HG02571 (cell line): Measurements from ENCODE around the gene TF.

ENCODE experiments used
- ATAC-seq: cut with Tn5 transposase; IDR thresholded peaks from one replicate; pipeline ENCODE4 v1.9.1; 2021; ENCODE audit warnings: mild to moderate bottlenecking, moderate library complexity; ENCODE audit not compliant: unreplicated experiment

The TF gene

DNA sequence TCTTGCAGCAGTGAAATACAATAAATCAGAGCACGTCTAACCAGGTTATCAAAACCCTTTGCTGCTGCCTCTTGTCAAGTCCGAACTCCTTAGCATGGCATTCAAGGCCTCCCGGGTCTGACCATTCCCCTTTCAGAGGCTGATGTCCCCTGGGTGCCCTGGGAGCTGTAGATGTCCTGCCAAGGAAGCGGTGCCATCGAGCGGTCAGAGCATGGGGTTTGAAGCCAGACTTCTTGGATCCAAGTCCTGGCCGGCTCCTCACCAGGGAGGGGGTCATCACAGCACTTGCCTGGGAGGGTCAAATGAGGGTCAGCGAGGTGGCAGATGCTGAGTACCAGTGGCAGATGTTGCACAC lies 496 bp downstream of the TF start:
- ATAC-seq: no peak

GRCh38 chr3:133747373-133747772 lies 1.2 kb downstream of the TF start:
- ATAC-seq: no peak

- ATAC-seq: no peak
Measured at GRCh38 chr3:133747907-133748639, 1.9 kb downstream of the TF start.

DNA sequence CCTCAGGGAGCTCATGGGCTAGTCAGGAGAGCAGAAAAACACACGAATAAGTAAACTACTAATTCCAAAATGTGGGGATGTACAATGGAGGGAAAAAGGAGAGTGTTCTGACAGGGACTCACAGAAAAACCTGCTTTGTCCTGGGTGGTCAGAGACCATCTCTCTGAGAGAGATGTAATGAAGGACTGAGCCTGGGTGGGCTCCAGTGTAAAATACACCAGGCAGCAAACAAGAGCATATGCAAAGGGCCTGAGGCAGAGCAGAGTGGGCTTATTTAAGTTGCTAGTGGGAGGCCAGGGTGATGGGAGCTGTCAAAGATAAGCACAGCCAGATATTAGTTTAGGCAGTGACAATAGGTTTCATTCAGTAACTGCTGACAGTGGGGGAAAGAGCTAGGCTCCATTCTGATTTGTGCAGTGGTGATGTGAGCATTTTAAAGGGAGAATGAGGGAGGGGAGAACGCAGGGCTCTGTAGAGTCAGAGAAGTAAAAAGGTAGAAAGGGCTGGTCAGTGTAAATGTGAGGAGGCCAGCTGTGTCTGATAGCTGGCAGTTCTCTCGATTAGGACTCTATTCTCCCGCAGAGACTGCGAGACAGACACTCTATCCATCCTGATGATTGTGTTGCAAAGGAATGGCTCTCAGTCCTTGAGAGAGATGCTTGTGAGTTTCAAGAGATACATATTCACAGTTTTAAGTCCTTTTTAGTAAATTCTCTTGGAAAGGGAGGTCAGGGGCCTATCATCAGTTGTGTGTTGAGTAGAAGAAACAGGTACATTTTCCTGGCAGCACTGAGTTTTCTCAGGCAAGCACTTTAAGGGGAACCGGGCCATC lies 3.5 kb downstream of the TF start:
- ATAC-seq: no peak

DNA sequence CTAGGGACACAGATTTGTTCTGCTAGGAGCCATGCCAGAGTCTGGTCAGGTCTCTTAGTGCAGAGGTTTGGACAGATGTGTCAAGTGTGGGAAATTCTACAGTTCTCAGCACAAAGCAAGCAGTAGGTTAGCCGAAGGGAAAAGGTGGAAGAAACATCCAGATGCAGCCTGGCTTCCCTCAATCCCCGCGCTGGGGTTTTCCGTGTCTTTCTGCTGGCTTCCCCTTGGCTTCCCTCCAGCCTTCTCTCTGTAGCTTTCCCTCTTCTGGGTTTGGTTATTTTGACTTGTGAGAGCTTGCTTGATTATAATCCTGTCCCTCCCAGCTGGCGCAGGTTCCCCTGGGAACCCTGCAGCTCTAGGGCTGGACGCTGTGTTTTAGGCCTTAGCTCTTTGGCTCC lies 4.1 kb downstream of the TF start:
- ATAC-seq: no peak

GRCh38 chr3:133753107-133753778 lies 7.0 kb downstream of the TF start:
- ATAC-seq: no peak

GRCh38 chr3:133753779-133754164 lies 7.6 kb downstream of the TF start:
- ATAC-seq: no peak

DNA sequence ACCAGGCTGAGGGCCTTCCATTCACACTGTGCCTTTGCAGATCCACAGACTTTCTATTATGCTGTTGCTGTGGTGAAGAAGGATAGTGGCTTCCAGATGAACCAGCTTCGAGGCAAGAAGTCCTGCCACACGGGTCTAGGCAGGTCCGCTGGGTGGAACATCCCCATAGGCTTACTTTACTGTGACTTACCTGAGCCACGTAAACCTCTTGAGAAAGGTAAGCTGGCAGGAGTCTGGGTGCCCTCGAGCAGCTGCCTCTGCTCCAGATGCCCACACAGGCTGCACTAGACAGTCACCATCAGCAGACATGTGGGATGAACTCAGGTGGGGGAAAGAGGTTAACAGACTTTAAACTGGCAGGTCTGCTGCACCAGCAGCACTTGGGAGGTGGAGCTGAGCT lies 8.3 kb downstream of the TF start:
- ATAC-seq: no peak

- ATAC-seq: no peak
Measured at GRCh38 chr3:133754973-133755828, 9.0 kb downstream of the TF start.

GRCh38 chr3:133756716-133757694 lies 10.8 kb downstream of the TF start:
- no peak for ATAC-seq

DNA sequence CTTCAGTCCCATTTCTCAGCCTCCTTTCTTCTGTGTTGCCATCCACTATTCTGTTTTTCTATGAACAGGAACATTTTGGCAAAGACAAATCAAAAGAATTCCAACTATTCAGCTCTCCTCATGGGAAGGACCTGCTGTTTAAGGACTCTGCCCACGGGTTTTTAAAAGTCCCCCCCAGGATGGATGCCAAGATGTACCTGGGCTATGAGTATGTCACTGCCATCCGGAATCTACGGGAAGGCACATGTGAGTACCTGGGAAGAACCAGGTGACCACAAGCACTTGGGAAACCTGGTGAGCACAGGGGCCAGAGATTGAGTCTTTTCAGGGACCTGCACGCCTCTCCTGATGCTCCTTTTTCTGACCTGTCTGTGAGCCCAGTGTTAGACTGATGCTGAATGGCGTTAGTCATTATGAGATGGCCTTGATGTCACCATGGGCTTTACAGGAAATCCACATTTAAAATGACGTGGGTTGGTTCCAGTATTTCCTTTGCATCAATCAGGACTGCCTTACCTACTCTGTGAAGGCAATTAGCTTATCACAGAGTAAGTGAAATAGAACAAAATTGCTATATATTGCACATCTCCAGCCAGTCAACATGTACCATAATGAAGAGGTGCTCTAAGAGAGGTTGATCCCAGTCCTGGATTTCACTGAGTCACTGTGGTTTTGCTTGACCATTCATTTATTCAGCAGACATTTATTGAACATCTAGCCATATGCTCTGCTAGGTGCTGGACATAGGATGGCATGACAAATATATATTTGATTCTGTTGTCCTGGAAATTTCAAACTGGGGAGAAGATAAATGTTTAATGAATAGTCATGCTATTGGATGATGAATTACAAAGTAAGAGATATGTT lies 11.7 kb downstream of the TF start:
- ATAC-seq: no peak

DNA sequence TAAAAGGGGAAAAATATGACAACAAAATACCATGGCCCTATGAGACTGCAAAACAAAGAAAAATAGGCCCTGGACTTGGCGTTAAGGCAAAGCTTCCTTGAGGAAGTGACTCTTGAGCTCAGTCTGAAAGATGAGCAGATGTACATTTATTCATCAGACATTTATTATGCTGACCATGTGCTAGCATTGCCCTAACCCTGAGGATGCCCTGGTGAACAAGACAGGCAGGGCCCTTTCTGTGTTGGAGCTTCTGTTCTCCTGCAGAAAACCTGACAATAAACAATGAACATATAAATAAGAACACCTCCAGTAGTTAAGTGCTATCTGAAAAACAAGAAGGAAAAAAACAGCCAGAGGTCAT lies 12.4 kb downstream of the TF start:
- ATAC-seq: no peak

GRCh38 chr3:133758964-133759739 lies 13.0 kb downstream of the TF start:
- ATAC-seq: no peak

- ATAC-seq: no peak
Measured at GRCh38 chr3:133759740-133760305, 13.6 kb downstream of the TF start.

GRCh38 chr3:133760916-133761315 lies 14.7 kb downstream of the TF start:
- ATAC-seq: no peak

- ATAC-seq: no peak
Measured at GRCh38 chr3:133761605-133762484, 15.7 kb downstream of the TF start.

DNA sequence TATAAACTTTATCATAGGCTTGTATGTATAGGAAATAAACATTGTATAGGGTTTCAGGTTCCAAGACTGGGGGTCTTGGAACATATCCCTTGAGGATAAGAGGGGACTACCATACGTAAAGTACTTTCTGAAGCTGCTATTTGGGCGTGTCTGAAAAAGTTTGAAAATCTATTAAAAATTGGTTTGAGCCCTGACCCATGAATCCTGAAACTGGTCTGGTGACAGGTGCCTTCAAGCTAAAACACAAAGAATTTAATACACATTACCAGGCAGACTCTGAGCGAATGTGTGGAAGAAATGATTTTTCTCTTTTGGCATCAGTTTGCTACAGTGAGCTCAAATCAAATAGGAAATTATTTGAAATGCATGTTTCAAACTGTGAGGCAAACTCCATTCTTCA lies 16.3 kb downstream of the TF start:
- ATAC-seq: no peak
